GM19452 (cell line): ENCODE data around the gene SLC22A14.
"Not testable (repeated sequence)": the region's sequence is repeated elsewhere in the genome, so short reads cannot be mapped to it uniquely, and the experiment has no call there.

Source experiments
- ATAC-seq: cut with Tn5 transposase; IDR thresholded peaks from one replicate; pipeline ENCODE4 v1.9.1; 2021; ENCODE audit not compliant: unreplicated experiment

The SLC22A14 gene

GRCh38 chr3:38270606-38271005 is 11.5 kb upstream of the SLC22A14 start:
- ATAC-seq = no peak

DNA sequence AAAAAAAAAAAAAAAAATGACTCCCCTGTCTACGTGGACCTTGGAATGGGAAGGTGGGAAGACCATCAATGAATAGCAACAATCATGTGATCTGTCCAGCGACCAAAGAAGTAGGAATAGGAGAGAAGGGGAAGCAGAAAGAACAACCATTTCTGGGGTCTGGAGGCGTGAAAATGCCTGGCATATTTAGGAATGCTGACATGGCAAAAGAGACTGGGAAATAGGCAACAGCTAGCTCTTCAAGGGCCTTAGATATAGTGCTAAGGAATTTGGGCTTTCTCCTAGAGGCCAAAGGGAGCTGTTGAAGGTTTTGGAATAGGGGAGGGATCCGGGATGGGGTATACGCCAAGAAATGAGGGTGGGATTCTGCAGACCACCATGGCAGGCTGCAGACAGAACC is 10.5 kb upstream of the SLC22A14 start:
- ATAC-seq = no peak

- no peak for ATAC-seq
These were observed 7.0 kb upstream of the SLC22A14 start for GRCh38 chr3:38274864-38275649.

- ATAC-seq = no peak
These were observed 6.4 kb upstream of the SLC22A14 start for GRCh38 chr3:38275658-38276057.

GRCh38 chr3:38276081-38276916 is 5.8 kb upstream of the SLC22A14 start:
- no peak for ATAC-seq

GRCh38 chr3:38276917-38277630 is 5.0 kb upstream of the SLC22A14 start:
- ATAC-seq = no peak

DNA sequence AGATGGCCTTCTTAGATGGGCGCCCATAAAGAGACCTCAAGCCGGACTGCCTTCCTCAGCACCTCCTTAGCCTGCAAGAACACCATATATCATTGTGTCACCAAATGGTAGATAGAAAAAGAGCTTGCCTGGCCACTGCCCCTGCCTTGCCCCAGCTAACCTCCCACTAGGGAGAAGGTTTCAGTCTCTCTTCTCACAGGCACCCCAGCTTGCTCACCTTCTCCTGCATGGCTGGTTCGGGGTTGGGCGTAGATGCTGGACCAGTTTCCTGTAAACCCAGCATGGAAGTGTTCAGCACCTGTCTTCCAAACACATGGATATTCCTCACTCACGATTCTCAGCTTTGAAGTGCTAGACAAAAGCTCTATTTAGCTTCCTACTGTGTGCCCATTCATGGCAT is 3.3 kb upstream of the SLC22A14 start:
- no peak for ATAC-seq

DNA sequence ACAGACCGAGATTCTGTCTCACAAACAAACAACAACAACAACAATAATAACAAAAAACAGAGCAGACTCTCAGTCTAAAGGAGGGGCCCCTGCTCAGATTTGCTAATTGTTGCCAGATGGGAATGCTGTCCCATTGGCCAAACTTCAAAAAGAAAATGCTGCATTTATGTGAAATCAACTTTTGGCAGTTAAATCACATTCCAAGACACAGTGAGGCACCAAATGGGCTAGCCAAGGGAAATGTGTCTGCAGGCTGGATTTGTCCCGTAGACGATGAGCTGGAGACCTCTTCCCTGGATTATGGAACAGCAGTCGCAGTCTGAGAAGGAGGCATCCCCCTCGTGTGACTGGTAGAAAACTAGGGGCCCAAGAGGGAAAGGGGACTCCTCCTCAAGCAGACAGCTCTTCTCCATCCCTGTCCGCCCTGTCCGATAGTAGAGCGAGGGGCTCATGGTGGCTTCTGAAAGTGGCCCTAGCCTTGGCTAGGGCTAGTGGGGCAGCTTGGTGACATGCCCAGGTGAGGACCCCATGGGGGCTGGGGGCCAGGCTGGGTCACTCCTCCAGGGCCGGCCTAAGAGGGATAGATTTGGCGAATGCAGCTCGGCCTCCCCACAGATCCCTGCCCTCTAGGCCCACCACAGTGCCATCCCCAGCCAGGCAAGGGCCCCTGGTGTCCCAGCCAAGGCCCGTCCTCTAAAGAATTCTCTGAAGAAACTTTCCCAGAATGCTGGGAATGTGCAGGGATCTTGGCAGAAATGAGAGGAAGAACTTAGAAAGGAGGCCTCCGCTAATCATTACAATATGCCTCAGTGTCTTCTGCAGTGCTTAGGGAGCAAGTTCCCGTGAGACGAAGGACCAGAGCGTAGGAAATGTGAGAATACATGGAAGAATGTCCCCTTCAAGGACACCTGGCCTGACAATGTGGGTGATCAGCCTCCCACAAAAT is 2.0 kb downstream of the SLC22A14 start:
- no peak for ATAC-seq

GRCh38 chr3:38284756-38285150 is 2.7 kb downstream of the SLC22A14 start:
- no peak for ATAC-seq

- not testable (repeated sequence) for ATAC-seq
These were observed 7.5 kb downstream of the SLC22A14 start for GRCh38 chr3:38289286-38290217.

DNA sequence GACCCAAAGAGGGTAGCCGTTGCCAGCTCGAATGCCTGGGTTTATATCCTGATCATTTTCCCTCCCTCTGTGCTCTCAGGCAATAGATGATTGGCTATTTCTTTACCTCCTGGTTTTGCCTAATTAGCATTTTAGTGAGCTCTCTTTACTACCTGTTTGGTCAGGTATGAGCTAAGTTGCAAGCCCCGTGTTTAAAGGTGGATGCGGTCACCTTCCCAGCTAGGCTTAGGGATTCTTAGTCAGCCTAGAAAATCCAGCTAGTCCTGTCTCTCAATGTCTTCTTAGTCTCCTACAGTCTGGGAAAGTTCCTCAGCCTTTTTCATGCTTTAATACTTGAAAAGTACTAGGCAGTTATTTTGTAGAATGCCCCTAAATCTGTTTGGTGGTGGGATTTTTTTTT is 15.0 kb downstream of the SLC22A14 start:
- not testable (repeated sequence) for ATAC-seq

DNA sequence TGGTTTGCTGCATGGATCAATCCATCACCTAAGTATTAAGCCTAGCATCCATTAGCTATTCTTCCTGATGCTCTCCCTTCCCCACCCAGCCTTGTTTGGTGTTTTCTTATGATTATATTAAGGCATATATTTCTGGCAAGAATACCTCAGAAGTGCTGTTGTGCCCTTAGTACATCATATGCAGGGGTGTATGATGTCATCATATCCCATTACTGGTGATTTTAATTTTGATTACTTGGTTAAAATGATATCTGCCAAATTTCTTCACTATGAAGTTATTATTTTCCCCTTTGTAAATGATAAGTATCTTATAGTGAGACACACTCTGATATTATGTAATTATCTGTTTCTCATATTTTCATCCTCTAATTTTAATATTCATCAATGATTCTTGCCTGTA is 15.4 kb downstream of the SLC22A14 start:
- ATAC-seq = no peak

- no peak for ATAC-seq
These were observed 16.0 kb downstream of the SLC22A14 start for GRCh38 chr3:38297947-38298711.

- no peak for ATAC-seq
These were observed 24.8 kb downstream of the SLC22A14 start for GRCh38 chr3:38306941-38307340.

DNA sequence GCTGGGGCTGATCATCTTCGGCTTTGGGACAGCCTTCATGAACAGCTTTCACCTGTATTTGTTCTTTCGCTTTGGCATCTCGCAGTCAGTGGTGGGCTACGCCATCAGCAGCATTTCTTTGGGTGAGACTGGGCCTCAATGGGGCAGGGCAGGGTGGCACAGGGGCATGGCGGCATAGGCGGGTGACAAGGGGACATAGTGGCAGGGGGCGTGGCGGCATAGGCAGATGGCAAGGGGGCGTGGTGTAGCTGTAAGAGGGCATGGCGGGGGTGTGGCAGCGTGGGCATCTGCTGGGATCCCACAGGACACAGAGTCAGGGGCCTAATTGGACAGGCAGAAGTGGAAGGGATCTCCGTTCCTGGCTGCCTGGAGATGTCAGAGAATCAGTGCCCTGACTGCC is 25.5 kb downstream of the SLC22A14 start:
- ATAC-seq = no peak

DNA sequence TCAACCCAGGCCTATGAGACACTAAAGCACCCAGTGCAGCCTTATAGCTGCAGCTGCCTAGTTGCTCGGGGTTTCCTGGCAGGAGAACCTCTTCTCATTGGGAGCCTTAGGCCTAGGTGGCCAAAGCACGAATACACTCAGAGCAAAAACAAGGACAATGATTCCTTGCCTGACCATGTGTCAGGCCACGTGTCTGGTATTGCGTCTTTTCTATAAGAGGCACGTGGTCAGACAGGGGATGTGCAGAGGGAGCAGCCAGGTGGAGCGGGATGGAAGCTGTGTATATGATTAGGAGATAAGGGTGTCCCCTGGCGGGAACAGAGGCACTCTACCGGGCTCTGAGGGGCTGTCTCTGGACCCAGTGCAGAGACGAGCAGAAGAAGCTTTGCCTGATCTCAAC is 26.4 kb downstream of the SLC22A14 start:
- no peak for ATAC-seq

DNA sequence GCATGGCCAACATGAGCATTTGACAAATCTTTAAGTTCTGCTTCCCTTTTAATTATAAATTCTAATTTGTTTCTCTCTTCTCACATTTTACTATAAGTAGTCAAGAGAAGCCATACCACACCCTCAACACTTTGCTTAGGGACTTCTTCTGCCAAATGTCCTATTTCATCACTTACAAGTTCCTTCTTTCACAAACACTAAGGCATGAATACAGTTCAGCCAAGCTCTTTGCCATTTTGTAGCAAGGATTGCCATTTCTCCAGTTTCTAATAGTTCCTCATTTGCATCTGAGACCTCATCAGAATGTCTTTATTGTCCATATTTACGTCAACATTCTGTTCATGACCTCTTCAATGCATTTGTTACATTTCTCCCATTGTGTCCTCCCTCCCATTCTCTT is 29.4 kb downstream of the SLC22A14 start:
- ATAC-seq = no peak

- ATAC-seq = no peak
These were observed 29.8 kb downstream of the SLC22A14 start for GRCh38 chr3:38311941-38312340.

DNA sequence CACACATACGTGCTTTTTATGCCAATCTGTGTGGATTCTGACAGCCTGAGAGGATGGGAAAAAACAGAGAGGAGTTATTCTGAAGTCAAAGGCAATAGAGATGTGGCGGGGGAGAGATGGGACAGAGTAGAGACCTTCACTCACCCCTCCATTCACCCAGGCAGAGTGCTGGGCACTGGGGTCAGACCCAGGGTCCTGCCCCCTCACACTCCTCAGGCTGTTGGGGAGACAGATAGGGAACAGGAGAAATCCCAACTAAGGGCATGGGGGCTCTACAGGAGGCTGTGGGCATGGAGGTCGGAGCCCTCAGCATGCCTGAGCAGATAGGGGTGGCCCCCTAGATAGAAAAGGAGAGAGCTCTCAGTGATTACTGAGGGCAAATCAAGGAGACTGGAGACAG is 30.3 kb downstream of the SLC22A14 start:
- no peak for ATAC-seq
